DMS79 (cell line): ENCODE results near the gene MYH2.
"Not testable (repeated sequence)": the region's sequence is repeated elsewhere in the genome, so short reads cannot be mapped to it uniquely, and the experiment has no call there.

ENCODE experiments used
- DNase-seq: peaks from one replicate; lab custom pipeline; 2025; lab: John Stamatoyannopoulos, UW

MYH2 gene

GRCh38 chr17:10549096-10549842 is at the start of gene MYH2:
Gene MYH2, minus strand, starts transcription at chr17:10549658. Its CDS starts 1,738 bp downstream, at chr17:10547920.
- no peak for DNase-seq

GRCh38 chr17:10598621-10599020 is 49.2 kb upstream of the MYH2 start:
- DNase-seq, result no peak

GRCh38 chr17:10589553-10590145 is 40.2 kb upstream of the MYH2 start:
- no peak for DNase-seq

DNA sequence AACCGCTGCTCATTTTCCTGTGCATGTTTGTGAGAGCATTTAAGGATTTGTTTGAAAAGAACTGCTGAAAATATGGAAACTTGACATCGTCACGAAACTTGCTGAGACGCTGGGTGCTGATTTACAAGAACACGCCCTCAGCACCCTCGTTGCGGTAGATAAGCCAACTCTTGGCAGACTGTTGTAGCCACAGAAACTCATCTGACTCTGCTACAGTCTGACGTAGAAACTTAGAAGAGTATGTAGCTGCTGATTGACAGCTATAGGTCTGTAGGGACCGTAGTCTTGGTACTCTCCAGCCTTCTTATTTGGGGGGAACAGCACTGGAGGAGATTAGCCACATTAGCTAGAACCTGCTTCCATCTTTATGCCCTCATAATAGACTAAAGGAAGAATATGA is 36.1 kb upstream of the MYH2 start:
- DNase-seq, result no peak

DNA sequence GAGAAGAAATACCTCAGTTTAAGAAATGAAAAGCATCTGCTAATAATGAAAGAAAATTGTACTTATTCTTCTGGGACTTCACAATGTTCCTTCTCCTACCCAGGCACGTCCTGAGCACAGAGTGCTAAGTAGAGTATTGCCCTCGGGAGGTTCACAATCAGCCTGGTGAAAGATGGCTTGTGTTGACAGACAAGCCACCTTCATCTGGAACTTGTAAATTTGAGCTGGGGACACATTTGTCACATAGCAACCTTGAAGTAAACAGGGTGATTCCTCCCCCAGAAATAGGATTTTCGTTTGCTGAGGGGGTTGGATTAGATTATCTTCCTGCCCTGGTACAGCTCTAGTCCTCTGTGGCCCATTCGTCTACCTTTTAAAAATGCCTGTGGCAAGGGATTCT is 34.4 kb upstream of the MYH2 start:
- DNase-seq, result no peak

DNA sequence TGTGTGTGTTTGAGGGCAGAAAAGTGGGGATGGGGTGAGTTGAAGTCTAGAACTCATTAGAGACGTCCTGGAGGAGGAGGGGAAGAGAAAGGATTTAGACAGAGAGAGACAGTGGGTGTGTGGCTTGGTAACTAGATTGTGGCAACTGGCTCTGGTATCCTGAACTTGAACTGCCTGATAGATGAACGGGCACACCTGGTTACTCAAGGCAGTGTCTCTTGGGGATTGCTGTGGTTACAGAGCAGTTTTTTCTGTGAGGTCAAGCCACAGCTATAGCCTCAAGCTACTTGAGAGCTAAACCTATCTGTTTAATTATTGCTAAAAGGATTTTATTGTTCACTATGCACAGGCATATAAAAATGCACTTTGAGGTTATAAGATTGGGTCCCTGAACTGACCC is 29.8 kb upstream of the MYH2 start:
- DNase-seq, result no peak

DNA sequence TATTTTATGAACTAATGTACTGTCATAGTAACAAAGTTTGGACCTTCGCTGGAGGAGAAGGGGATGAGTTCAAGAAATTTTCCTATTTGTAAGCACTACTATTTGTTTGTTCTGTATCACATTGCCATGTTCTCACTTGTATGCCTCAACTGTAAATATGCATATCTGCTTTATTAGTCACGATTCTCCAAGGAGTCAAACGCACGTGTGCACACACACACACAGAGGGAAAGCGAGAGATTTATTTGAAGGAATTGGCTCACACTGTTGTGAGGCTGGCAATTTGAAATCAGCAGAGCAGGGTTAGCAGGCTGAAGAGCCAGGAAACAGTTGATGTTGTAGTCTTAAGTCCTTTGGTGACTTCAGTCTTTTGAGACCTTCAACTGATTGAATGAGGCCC is 24.9 kb upstream of the MYH2 start:
- no peak for DNase-seq

DNA sequence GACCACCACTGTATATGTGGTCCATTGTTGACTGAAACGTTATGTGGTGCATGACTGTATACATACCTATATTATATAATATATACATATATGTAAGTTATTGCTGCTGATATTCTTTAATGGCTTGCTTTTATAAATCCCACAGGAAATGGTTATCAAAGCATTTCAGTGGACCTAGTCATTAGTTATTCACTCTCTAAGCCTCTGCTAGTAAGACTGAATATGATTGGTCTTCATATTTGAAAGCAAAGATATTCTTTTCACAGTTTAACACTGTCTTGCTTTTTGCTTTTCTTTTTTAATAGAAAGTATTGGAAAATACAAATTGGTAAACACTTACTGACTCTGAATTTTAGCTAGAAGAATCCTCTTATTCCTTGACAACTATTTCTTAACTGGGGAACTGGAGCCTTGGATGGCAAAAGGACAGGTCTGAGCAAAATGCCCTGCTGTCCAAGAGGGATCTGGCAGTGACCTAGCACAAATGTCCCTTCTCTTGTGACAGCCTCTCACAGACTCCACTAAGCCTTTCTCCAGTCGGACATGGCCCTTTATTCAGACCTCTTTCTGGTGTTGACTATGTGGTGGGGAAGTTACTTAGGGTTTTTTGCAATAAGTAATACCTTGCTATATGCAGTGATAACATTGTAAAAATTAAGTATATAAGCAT is 14.7 kb upstream of the MYH2 start:
- DNase-seq, result no peak

GRCh38 chr17:10558049-10558448 is 8.6 kb upstream of the MYH2 start:
- no peak for DNase-seq

DNA sequence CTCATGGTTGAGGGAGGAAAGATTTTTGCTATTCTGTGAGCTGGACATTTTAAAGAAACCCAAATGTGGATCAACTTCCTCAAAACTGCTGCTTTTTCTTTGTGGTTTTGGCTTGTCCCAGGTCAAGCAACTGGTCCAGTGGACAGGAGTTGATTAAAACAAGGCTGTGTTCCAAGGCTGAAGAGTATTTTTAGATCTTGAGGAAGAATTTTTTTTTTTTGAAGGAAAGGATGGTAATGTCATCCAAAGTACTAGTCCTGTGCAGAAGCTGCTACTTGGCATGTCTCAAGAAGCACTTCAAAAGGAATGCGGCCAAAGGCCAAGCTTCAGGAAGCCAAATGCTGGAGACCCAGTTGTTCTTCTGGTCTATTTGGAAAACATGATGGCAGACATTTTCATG is 8.0 kb upstream of the MYH2 start:
- no peak for DNase-seq

GRCh38 chr17:10556301-10557005 is 7.0 kb upstream of the MYH2 start:
- DNase-seq, result no peak

DNA sequence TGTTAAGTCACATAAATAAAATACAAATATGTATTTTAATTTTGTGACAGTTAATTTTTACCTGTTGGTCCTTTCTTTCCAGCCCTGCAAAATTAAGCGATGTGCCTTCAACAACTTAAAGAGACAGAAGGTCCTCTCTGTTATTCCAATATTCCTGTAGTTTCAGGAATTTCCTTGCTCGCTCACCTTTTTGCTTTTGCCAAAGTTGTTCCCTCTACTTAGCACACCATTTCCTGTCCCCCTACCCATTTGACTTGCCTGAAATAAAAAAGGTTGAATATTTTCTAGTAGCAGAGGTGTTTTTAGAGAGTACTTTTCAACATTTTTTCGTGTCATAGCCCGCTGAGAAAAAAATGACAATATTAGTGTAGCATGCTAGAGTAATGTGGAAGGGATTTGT is 556 bp upstream of the MYH2 start:
- no peak for DNase-seq

GRCh38 chr17:10547351-10547750 is 2.1 kb downstream of the MYH2 start:
- no peak for DNase-seq

DNA sequence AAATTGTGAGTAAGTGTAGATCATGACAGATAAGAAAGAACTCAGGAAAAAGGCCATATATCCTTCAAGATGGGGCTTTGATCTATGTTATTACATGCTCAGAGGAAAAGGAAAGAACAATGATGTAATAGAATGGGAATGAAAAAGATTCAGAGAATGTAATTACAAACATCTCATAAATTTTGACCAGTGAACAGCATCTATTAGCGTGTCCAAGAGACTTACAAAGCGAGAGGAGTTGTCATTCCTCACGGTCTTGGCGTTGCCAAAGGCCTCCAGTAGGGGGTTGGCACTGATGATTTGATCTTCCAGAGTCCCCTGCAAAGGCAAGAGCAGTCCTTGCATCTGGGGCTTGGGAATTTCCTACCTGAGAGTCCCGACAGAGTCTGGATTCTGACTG is 6.0 kb downstream of the MYH2 start:
- DNase-seq, result not testable (repeated sequence)

- DNase-seq, result not testable (repeated sequence)
Measured at GRCh38 chr17:10541179-10541578, 8.3 kb downstream of the MYH2 start.

GRCh38 chr17:10532026-10532425 is 17.4 kb downstream of the MYH2 start:
- no peak for DNase-seq

- no peak for DNase-seq
Measured at GRCh38 chr17:10527419-10527818, 22.0 kb downstream of the MYH2 start.

- DNase-seq, result no peak
Measured at GRCh38 chr17:10526517-10526916, 22.9 kb downstream of the MYH2 start.

GRCh38 chr17:10523064-10523463 is 26.4 kb downstream of the MYH2 start:
- no peak for DNase-seq

DNA sequence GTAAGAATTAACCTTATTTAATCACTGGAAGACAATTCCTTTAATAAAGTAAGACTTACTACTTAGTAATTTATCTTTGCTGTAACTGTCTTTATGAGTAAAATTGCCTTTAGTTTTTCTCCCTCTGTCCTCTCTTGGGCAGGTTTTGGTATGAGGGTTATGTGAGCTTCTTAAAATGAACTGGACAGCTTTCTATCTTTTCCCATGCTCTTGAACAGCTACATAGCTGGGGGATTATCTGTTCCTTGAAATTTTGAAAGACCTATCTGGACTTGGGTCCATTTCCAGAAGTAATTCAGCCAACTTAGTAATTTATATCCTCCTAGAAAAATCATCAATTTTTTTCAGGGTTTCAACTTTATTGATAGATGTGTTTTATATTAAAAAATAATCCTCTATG is 27.5 kb downstream of the MYH2 start:
- DNase-seq, result no peak

DNA sequence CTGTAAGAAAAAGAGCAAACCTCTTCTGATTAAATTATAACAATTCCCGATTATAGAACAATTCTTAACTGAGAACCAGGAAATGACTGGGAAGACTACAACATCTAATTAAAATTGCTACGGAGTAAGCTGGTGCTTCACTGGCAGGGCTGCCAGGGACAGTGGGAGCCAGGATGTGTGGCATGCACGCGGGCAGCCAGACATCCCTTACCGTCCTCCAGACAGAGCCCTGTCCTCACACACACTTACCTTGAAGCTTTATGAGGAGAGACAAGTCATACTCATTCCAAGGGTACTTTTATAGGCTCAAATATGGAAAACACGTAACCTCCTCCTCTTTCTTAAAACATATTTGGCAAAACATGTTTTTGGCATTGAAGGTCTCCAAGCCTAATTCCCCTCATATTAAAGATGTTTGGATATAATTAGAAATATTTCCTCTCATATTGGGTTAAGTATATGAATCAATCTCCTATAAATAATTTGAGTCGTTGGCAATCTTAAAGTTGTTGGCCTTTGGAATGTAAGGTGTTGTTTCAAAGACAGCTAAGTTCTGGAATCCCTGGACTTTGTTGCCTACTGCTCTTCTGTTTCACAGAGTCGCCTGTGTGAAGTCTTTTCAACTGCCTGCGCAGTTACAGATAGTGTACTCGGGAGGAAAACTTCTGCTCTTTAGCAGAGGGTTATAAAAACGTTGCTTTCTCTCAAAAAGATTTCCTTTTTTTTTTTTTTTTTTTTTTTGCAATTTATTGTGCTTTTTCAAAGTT is 31.0 kb downstream of the MYH2 start, which contains the start of gene MYH1:
TSS of gene MYH1 (minus strand) at position 272 of the 767 bp plus-strand sequence. CDS start 1,900 bp downstream, outside the sequence.
- no peak for DNase-seq

GRCh38 chr17:10516638-10517037 is 32.8 kb downstream of the MYH2 start:
- no peak for DNase-seq
